D341Med (cell line): ENCODE data around the gene SEL1L.
"Not testable (repeated sequence)": the region's sequence is repeated elsewhere in the genome, so short reads cannot be mapped to it uniquely, and the experiment has no call there.

Source experiments
- DNase-seq: peaks from one replicate; pipeline ENCODE4 v3.0.0; 2012; ENCODE audit warnings: low spot score

Gene SEL1L

DNA sequence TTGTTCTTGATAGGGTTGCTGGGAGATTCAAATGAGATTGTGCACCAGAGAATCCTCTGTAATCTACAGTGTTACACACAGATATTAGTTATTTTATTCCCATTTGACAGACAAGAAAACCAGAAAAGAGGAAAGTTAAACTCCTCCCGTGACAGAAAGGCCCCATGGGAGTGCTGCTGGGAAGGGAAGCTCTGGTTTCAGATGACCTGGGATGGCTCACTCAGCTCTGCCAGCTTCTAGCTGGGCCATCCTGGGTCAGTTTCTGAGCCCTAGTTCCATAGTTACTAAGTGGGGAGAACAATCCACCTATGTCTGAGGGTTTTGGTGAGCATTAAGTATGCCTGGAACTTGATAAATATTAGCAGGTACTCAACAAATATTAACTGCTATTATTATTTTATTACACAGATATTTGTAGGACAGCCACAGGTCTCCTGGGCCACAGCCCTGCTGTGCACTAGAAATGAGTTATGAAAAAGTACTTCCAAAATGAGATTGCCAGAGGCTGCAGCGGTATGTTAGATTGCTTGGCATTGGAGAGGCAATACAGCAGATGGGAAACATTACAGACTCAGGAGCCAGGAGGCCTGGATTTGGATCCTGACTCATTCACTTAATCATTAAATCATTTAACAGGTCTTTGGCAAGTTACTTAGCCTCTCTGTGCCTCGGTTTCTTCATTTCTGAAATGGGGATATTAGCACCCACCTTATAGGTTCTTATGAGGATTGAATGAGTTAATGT lies 86.5 kb downstream of the SEL1L start:
- DNase-seq: no peak

DNA sequence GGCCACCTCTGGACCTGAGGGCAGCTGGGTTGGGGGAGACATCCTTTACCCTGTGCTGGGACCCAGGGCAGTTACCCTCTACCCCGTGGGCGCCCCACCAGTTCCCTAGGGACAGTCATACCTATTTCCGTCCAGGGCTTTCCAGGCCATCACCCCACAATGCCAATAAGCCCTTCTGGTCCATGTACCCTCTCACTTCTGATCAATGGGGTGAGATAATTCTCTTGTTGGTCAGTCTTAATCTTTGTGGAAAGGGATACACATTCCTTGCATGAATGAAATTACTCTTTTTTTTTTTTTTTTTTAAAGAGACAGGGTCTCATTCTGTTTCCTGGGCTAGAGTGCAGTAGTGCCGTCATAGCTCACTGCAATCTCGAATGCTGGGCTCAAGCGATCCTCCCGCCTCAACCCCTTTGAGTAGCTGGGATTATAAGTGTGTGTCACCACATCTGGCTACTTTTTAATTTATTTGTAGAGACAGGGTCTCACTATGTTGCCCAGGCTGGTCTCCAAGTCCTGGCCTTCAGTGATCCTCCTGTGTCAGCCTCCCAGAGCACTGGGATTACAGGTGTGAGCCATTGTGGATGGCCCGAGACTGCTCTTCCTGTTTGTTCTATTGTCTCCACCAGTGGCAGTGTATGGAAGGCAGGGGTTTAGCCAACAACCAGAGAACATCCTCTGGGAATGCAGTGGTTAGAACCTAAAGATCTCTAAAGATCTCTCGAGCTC lies 87.2 kb downstream of the SEL1L start:
- DNase-seq: no peak

DNA sequence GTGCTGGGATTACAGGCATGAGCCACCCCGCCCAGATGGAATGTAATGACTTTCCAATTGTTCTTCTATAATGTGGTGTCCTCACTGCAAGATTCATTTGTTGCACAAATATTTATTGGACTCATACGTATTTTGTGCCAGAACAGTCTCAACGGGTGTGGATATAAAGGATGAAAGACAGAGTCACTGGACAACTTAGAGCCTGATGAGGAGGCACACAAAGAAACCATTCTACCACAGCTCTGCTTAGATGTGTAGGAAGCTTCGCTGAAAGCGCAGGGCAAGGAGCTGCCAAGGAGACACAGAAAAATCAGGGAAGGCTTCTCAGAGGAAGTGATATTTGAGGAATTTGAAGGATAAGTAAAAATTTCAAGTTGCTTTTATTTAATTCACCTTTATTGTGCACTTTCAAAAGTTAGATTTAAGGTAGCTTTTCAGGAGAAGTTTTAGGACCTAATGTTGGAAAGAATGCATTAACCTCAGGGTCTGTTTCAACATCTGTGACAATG lies 92.0 kb downstream of the SEL1L start:
- DNase-seq: no peak

DNA sequence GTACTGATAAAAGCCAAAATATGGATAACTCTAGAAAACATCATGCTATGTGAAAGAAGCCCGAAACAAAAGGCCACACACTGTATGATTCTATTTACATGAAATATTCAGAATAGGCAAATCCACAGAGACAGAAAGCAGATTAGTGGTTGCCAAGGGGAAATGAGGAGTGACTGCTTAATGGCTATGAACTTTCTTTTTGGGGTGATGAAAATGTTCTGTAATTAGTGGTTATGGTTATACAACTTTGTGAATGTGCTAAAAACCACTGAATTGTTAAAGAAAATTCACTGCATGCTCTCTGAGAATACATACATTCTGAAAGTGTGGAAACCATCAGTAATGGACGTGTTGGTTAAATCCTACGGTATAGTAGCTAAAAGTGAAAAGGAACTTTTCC lies 93.6 kb downstream of the SEL1L start:
- no peak for DNase-seq

GRCh38 chr14:81437244-81437643 lies 96.4 kb downstream of the SEL1L start:
- no peak for DNase-seq

- DNase-seq: peak; percentile 97
Observed at GRCh38 chr14:81436296-81437138, 97.1 kb downstream of the SEL1L start.

DNA sequence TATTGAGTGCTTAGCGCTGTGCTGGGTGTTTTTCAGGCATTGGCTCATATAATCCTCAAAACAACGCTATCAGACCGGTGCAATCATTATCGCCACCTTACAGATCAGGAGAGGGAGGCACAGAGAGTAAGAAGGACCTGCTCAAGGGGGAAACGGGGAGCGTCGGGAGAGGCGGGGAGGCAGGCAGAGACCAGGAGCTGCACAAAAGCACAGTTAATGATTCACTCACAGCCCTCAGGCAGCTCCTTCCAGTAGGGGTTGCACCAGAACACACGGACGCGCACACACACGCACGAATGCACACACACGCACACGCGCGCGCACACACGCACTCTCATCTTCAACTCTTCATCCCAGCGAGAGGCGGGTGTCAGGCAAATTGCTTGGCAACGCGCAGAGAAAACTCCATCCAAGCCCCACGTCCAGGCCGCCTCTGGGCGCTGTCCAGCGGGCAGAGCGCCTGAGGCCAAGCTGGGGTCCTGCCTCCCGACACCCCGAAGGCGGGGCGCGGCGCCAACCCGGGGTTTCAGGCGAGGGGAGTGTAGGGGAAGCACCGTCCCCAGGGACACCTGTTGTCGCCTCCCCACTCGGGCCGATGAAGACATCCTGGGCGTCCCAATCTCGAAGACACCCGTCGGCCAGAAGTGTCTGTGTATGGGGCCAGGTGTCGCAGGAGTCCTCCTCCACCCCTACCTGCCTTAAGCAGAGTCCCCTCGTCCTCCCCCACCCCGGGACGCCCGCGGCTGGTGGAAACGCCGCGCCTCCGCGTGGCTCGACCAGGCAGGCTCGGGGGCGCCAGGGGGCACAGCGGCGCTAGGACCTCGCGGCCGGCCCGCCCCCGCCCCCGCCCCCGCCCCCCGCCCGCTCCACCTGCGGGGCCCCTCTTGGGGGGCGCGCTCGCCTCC lies 98.0 kb downstream of the SEL1L start:
- peak; percentile 65 for DNase-seq

DNA sequence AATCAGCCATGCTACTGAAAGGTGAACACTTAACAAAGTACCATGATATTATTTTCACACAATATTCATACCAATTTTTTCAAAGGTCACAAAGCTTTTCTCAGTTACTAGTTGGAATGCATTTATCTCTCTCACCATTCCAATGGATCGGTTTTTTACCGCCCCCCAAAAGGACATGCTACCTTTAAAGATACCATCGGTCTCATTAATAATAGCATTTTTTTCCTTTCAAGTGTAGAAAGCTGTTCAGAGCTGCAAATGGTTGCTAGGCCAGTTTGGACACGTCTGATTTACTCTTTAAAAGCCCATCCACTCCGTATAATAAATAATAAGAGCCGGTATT lies 98.6 kb downstream of the SEL1L start:
- no peak for DNase-seq

DNA sequence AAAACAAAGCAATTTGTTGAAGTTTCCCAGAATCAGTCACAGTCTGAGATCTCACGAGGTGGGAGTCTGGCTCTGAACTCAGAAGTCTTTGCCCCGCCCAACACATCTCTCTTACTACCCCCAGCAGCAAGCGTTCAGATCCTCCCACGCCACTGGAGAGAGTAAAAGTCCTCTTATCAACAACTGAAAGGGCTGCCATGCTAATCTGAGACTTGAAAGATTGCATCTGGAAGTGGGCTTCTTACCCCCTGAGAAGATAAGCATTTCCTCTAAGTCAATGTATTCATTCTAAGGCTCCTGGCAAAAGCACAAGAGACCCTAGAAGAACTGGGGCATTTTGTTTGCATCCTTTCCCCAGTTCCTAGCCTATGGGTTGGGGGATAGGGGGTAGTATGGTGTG lies 99.4 kb downstream of the SEL1L start:
- no peak for DNase-seq

GRCh38 chr14:81433378-81433777 lies 100.3 kb downstream of the SEL1L start:
- DNase-seq: no peak

DNA sequence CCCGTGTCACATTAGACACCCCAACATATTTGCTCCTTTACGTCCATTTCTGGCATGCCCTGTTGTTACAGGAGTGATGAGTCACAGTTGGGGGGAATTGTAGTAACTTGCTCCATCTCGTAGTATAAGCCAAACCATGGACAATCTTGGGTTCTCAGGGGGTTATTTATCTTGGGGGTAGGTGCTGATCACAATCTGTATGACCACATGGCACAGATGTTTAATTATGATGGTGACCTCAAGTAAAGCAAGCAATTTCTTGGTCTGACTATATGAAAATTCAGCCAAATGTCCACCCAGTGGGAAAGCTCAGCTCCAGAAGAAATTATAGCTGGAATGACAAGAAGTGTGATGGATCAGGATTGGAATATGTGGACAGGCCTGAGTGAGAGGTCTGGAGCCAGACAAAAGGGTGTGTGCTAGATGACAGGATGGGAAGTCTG lies 101.4 kb downstream of the SEL1L start:
- no peak for DNase-seq

- no peak for DNase-seq
Observed at GRCh38 chr14:81430235-81430634, 103.4 kb downstream of the SEL1L start.

- DNase-seq: not testable (repeated sequence)
Observed at GRCh38 chr14:81429749-81430148, 103.9 kb downstream of the SEL1L start.

- DNase-seq: no peak
Observed at GRCh38 chr14:81429028-81429427, 104.6 kb downstream of the SEL1L start.

GRCh38 chr14:81427348-81428058 lies 106.2 kb downstream of the SEL1L start:
- DNase-seq: peak; percentile 37

DNA sequence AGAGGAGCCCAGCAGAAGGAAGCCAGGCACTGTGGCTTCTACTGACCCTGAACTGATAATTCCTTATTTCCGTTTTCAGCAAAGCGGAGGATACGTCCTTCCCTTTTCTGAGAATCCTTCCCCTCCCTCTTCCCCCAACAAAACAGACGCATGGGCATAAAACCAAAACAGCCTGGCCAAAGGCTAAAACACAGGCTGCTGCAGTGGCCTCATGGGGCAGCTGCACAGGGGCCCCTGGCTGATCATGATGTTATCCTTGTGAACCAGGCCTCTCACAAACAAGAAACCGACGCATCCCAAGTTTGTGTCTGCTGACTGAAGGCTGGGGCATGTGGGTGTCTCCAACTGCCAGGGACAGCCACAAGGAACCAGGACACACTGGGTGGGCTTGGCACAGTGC lies 110.1 kb downstream of the SEL1L start:
- no peak for DNase-seq
